Measurements from ENCODE around the gene MRPL39.

DNA sequence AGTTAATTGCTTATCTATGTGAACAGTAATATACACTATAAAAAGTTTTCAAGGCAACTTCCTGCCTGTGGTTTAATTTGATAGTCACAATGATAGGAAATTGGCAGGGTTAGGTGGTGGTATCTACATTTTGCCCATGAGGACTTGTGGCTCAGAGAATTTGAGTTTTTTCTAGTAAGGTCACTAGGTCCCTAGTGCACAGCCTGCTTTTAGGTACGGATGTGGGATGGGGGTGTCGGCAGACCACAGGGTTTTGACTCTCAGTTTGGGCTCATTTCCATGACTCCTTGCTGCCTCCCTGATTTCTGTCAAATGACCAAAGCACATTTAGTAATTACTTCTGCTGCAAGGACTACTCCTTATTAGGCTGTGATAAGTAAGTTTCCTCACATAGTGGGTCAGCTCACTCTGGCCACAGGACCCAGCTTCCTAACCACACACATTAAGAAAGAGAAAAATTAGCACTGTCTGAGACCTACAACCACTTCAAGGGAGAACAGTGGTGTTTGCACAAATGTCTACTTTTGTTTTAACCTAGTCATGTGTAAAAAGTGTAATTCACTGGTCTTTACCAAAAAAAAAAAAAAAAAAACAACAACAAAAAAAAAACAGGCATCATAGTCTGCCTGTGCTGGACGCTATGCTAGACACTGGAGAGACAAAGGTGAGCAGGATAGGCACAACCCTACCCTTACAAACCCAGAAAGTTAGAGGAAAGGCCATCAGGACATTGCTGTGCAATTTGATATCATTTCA lies 43.7 kb downstream of the MRPL39 start:
- TF ChIP-seq SUZ12 (IDR thresholded peaks at IDR 0.05; ENCODE audit: extremely low read depth, insufficient read depth, insufficient read length) (no peak), ZNF274 (IDR thresholded peaks at IDR 0.05; ENCODE audit: low read depth, low read length) (no peak)
